Sigmoid colon (tissue), 4 donors: ENCODE data around the gene STKLD1.

Experiments used
- CTCF ChIP-seq, 4 experiments: fragments of 450-650 bp in 3 of 4; fragments of 200-600 bp in 1 of 4; IDR thresholded peaks; one replicate each; pipeline ENCODE4 v1.5.1; 2016 to 2019; ENCODE audit warnings: antibody characterized with exemption in 4 of 4, mild to moderate bottlenecking in 3 of 4, moderate library complexity in 2 of 4
- POLR2AphosphoS5 ChIP-seq, 4 donors: sonication (generic); formaldehyde crosslinking; IDR thresholded peaks; one replicate each; pipeline ENCODE4 v1.6.1; 2017; ENCODE audit warnings: antibody characterized with exemption in 4 of 4

GRCh38 chr9:133390713-133391112, 14.5 kb downstream of the STKLD1 start:
- TF ChIP-seq CTCF (IDR thresholded peaks at IDR 0.05) (no peak), POLR2AphosphoS5 (IDR thresholded peaks at IDR 0.05) (no peak)
